ENCODE data around the gene MRPL45. TPM values are rescaled to one million over a fixed set of nuclear protein-coding genes. Genes with fewer than 3 reads are reported as not detected.

MRPL45 gene
- total RNA-seq, 1 donor from 2014 or later = 40.2 TPM

- no peak for TF ChIP-seq CTCF (IDR thresholded peaks at IDR 0.05)
- no peak overlapping the region for H3K4me3 Mint-ChIP-seq (ENCODE audit: unreplicated experiment)
- H3K4me1 Mint-ChIP-seq (ENCODE audit: unreplicated experiment) = no peaks in the 10 kb centered on the region
- H3K27me3 Mint-ChIP-seq (ENCODE audit: unreplicated experiment) = peaks cover 23% of the 10 kb centered on the region
- H3K36me3 Mint-ChIP-seq (ENCODE audit: unreplicated experiment) = no peaks in the 10 kb centered on the region
- no peaks in the 10 kb centered on the region for H3K9me3 Mint-ChIP-seq (ENCODE audit: unreplicated experiment)
- H3K27ac Mint-ChIP-seq (ENCODE audit: unreplicated experiment) = no peak overlapping the region
- DNase-seq (ENCODE audit: extremely low spot score, unreplicated experiment) = no peak
Measured at GRCh38 chr17:38330941-38331411, 34.0 kb downstream of the MRPL45 start.

GRCh38 chr17:38332735-38333134 lies 35.8 kb downstream of the MRPL45 start:
- H3K9me3 Mint-ChIP-seq (ENCODE audit: unreplicated experiment) = no peaks in the 10 kb centered on the region
- no peak overlapping the region for H3K4me3 Mint-ChIP-seq (ENCODE audit: unreplicated experiment)
- TF ChIP-seq CTCF (IDR thresholded peaks at IDR 0.05) = no peak
- H3K27me3 Mint-ChIP-seq (ENCODE audit: unreplicated experiment) = peaks cover 19% of the 10 kb centered on the region
- DNase-seq (ENCODE audit: extremely low spot score, unreplicated experiment) = no peak
- H3K27ac Mint-ChIP-seq (ENCODE audit: unreplicated experiment) = no peak overlapping the region
- no peaks in the 10 kb centered on the region for H3K36me3 Mint-ChIP-seq (ENCODE audit: unreplicated experiment)
- no peaks in the 10 kb centered on the region for H3K4me1 Mint-ChIP-seq (ENCODE audit: unreplicated experiment)

- H3K27me3 Mint-ChIP-seq (ENCODE audit: unreplicated experiment) = peaks cover 20% of the 10 kb centered on the region
- H3K4me3 Mint-ChIP-seq (ENCODE audit: unreplicated experiment) = no peak overlapping the region
- H3K9me3 Mint-ChIP-seq (ENCODE audit: unreplicated experiment) = no peaks in the 10 kb centered on the region
- no peaks in the 10 kb centered on the region for H3K36me3 Mint-ChIP-seq (ENCODE audit: unreplicated experiment)
- no peak overlapping the region for H3K27ac Mint-ChIP-seq (ENCODE audit: unreplicated experiment)
- H3K4me1 Mint-ChIP-seq (ENCODE audit: unreplicated experiment) = no peaks in the 10 kb centered on the region
- peak; percentile 62 for TF ChIP-seq CTCF (IDR thresholded peaks at IDR 0.05)
- DNase-seq (ENCODE audit: extremely low spot score, unreplicated experiment) = no peak
Measured at GRCh38 chr17:38333635-38334295, 36.8 kb downstream of the MRPL45 start.

GRCh38 chr17:38334480-38335364 lies 37.8 kb downstream of the MRPL45 start:
- Mint-ChIP-seq H3K27me3 (ENCODE audit: unreplicated experiment) (peaks cover 16% of the 10 kb centered on the region), H3K4me1 (ENCODE audit: unreplicated experiment) (no peaks in the 10 kb centered on the region), H3K27ac (ENCODE audit: unreplicated experiment) (no peak overlapping the region), H3K36me3 (ENCODE audit: unreplicated experiment) (no peaks in the 10 kb centered on the region), H3K4me3 (ENCODE audit: unreplicated experiment) (no peak overlapping the region), H3K9me3 (ENCODE audit: unreplicated experiment) (no peaks in the 10 kb centered on the region)
- DNase-seq (ENCODE audit: extremely low spot score, unreplicated experiment) = no peak
- no peak for TF ChIP-seq CTCF (IDR thresholded peaks at IDR 0.05)

GRCh38 chr17:38336838-38337237 lies 39.9 kb downstream of the MRPL45 start:
- no peak for DNase-seq (ENCODE audit: extremely low spot score, unreplicated experiment)
- Mint-ChIP-seq H3K4me1 (ENCODE audit: unreplicated experiment) (peaks cover 6% of the 10 kb centered on the region), H3K27me3 (ENCODE audit: unreplicated experiment) (peaks cover 16% of the 10 kb centered on the region), H3K27ac (ENCODE audit: unreplicated experiment) (no peak overlapping the region), H3K4me3 (ENCODE audit: unreplicated experiment) (no peak overlapping the region), H3K9me3 (ENCODE audit: unreplicated experiment) (no peaks in the 10 kb centered on the region), H3K36me3 (ENCODE audit: unreplicated experiment) (no peaks in the 10 kb centered on the region)
- no peak for TF ChIP-seq CTCF (IDR thresholded peaks at IDR 0.05)
